VCaP (cell line): ENCODE data around the gene SLC25A48.

Experiments used
- H3K27ac ChIP-seq: fragments of 450-650 bp; 2 replicates; pipeline ENCODE4 v1.5.1; 2017
- TF ChIP-seq, protein P1 (sequence below): fragments of 450-650 bp; conservative IDR thresholded peaks from 2 replicates; pipeline ENCODE4 v1.5.1; 2017; ENCODE audit warnings: mild to moderate bottlenecking, moderate library complexity

The SLC25A48 gene

DNA sequence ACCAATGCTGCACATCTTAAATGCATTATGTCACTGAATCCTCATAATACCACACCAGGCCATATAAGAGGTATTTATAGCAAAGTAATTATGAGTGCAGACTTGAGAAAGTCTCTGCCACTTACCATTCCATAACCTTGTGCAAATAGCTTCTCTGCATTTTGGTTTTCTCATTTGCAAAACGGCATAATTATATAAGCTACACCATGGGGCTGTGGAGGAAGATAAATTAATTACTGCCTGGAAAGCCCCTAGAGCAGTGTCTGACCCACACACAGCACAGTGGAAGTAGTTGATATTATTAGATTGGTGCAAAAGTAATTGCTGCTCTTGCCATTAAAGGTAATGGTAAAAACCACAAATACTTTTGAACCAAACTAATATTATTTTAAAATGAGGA, 70.7 kb downstream of the SLC25A48 start:
- no peak overlapping the region for H3K27ac ChIP-seq
- TF ChIP-seq, protein P1, sequence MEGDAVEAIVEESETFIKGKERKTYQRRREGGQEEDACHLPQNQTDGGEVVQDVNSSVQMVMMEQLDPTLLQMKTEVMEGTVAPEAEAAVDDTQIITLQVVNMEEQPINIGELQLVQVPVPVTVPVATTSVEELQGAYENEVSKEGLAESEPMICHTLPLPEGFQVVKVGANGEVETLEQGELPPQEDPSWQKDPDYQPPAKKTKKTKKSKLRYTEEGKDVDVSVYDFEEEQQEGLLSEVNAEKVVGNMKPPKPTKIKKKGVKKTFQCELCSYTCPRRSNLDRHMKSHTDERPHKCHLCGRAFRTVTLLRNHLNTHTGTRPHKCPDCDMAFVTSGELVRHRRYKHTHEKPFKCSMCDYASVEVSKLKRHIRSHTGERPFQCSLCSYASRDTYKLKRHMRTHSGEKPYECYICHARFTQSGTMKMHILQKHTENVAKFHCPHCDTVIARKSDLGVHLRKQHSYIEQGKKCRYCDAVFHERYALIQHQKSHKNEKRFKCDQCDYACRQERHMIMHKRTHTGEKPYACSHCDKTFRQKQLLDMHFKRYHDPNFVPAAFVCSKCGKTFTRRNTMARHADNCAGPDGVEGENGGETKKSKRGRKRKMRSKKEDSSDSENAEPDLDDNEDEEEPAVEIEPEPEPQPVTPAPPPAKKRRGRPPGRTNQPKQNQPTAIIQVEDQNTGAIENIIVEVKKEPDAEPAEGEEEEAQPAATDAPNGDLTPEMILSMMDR = no peak

DNA sequence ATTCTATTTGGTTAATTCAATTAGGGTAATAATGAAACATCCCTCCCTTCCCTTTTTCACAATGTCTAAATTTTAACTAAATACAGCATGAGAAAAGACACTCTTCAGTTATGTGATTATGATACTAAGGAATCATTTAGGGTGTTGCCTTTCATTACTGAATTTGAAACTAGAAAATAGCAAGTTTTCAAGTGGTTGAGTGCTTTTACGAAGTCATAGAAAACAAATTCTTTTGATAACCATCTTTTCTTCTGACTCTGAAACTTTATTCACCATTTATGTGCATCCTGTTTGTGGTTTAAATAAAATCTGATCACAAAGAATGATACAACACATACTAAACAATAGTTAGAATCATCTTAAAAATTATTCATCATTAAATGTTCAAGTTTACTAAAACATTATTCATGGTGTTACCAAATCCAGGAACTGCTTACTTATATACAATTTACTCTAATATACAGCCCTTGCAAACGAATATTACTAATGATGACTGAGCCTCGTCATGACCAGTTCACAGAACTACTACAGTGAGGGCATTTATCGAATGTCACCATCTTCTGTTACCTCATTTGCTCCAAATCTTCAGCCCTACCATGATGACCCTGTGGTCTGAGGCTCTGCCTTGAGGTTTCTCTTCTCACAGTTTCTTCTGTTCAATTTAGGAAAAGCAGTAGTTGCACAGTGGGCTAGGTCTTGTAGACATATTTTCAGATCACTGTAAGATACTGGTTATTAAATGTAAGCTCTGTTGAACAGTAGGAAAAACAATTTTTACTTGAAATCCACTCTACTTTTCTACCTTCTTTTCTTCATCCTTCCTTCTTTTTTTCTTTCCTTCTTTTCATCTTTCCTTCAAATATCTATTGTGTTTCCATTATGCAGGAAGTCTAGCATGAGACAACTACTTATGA, 79.5 kb downstream of the SLC25A48 start:
- H3K27ac ChIP-seq = no peak overlapping the region
- TF ChIP-seq, protein P1 = no peak

DNA sequence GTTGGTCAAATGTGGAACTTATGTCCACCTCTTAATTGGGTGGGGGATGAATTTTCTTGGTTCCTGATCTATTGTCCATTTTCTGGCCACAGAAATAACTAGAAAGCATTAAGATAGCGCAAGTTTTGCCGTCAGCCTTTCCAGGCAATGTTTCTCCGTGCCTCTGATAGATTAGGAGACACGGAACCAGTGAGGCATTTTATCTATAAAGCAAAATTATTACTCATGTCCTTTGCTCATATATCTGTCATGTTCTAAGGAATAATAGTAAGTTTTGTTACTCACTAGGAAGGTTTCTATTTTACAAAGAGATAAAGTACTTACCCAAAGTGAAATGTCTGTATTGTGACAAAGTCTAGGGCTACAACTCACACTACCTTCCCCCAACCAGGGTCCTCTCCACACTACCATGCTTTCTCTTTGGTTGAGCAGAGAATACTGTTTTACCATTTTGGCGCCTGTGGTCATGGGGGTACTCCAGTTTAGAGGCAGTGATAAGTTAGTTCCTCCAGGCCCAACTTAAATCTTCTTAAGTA, 81.1 kb downstream of the SLC25A48 start:
- TF ChIP-seq, protein P1 = no peak
- H3K27ac ChIP-seq = no peak overlapping the region

DNA sequence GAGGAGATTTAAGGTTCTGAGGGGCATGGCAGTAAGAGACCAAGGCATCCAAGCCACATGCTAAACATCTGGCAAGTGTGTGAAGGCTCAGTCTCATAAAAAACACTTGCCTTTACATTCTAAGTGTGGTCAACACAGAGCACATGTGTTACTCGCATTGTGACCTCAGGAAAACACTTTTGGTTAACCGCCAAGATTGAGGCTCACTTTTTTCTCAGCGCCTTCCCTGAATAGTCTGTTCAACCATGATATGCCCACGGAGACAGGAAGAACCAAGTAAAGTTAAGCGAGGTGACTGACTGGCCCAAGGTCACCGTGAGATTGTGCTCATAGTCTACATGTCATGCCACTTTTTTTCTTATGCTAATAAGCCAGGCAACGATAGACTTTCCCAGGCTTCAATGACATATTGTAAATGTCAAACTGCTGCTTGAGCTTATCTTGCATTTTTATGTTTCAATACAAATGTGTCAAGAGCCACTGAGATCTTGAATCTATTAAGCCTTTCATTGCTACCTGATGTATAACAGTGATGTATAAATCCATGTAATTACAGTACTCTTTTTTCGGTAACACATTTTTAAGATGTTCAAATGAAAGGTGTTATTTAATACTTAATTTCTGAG, 82.3 kb downstream of the SLC25A48 start:
- TF ChIP-seq, protein P1 = no peak
- H3K27ac ChIP-seq = no peak overlapping the region

DNA sequence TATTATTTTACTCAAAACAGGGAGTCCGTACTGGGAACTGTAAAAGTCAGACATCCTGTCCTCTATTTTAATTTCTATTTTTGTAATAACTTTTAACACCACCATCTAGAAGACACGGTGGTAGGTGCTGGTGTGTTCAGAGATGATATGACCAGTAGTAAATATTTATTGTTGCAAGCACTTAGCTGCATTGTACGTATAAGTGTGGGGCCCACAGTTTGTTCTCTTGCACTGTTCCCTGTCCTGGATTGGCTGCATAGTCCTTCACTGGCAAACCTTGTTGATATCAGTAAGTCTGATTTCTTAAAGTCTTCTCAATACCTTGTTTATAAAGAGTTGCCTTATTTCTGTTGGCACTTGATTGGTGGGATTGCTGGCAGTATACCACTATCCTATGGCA, 85.7 kb downstream of the SLC25A48 start:
- TF ChIP-seq, protein P1 = no peak

DNA sequence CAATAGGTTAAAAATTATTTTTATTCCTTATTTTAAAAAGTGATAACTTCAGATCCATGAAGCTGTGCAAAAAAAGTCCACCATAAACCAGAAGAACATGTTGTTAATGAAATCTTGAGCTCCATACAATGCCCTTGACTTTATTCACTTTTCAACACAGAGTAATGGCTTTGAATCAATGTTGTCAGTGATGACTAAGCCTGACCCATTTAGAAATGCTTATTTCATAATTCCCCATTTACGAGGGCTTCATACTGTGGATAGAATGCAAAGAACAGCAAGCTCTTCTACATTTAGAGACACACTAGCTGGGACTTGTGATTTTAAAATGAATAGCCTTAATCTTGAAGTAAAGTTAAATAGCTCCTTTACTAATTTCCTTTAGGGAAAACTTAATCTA, 86.9 kb downstream of the SLC25A48 start:
- no peak overlapping the region for H3K27ac ChIP-seq
- TF ChIP-seq, protein P1 = no peak

More for the DNA sequence above, 85.7 kb downstream of the SLC25A48 start:
- no peak overlapping the region for H3K27ac ChIP-seq
